Tongue (tissue), 2 donors: ENCODE results near the gene ALS2CL. TPM values are rescaled to one million over a fixed set of nuclear protein-coding genes. Genes with fewer than 3 reads are reported as not detected.

Experiments used
- DNase-seq: peaks from one replicate; pipeline ENCODE4 v3.0.0-alpha.2; 2015
- total RNA-seq: library from RNA; depleted of rRNA; stranded (reverse); fragments of >200 nt; gene quantifications from one replicate; pipeline ENCODE4 v1.2.3, GENCODE V29; 2014

Gene ALS2CL
- total RNA-seq, 1 donor from 2014 or later = 39.8 TPM

GRCh38 chr3:46716461-46717441 lies 23.3 kb upstream of the ALS2CL start:
- DNase-seq = no peak

- DNase-seq = no peak
These were observed 22.2 kb upstream of the ALS2CL start for GRCh38 chr3:46715507-46716175.

GRCh38 chr3:46714728-46715506 lies 21.4 kb upstream of the ALS2CL start:
- DNase-seq = no peak

GRCh38 chr3:46713898-46714552 lies 20.5 kb upstream of the ALS2CL start:
- DNase-seq = no peak

GRCh38 chr3:46713050-46713897 lies 19.8 kb upstream of the ALS2CL start:
- DNase-seq = no peak

GRCh38 chr3:46712191-46713049 lies 18.9 kb upstream of the ALS2CL start:
- no peak for DNase-seq

- no peak for DNase-seq
These were observed 18.3 kb upstream of the ALS2CL start for GRCh38 chr3:46711760-46712159.

GRCh38 chr3:46711305-46711704 lies 17.8 kb upstream of the ALS2CL start:
- no peak for DNase-seq

GRCh38 chr3:46710671-46711295 lies 17.3 kb upstream of the ALS2CL start:
- no peak for DNase-seq

GRCh38 chr3:46710229-46710628 lies 16.8 kb upstream of the ALS2CL start:
- no peak for DNase-seq

GRCh38 chr3:46709721-46710120 lies 16.2 kb upstream of the ALS2CL start:
- no peak for DNase-seq

- DNase-seq = no peak
These were observed 15.7 kb upstream of the ALS2CL start for GRCh38 chr3:46709157-46709654.

- no peak for DNase-seq
These were observed 15.1 kb upstream of the ALS2CL start for GRCh38 chr3:46708401-46709156.

GRCh38 chr3:46707601-46708011 lies 14.1 kb upstream of the ALS2CL start:
- DNase-seq = no peak

GRCh38 chr3:46706771-46707582 lies 13.5 kb upstream of the ALS2CL start:
- DNase-seq = no peak

GRCh38 chr3:46705751-46706552 lies 12.5 kb upstream of the ALS2CL start:
- DNase-seq = no peak

GRCh38 chr3:46705022-46705530 lies 11.6 kb upstream of the ALS2CL start:
- peak; percentile 87 for DNase-seq
